MCF 10A (cell line): ENCODE results near the gene CNNM4. TPM values are rescaled to one million over a fixed set of nuclear protein-coding genes. Genes with fewer than 3 reads are reported as not detected.

Experiments used
- BruUV-seq: library from RNA; stranded (reverse); fragments of 400-500 nt; replicated peaks from 2 replicates; lab custom pipeline; 2021; lab: Mats Ljungman, UMichigan
- CTCF ChIA-PET: fragments of 300-600 bp; sonication (Branson Sonifier 250); formaldehyde crosslinking; extraction: SDS; loops from one replicate; lab custom pipeline; 2021; ENCODE audit warnings: antibody characterized with exemption, inconsistent platforms; lab: Yijun Ruan, JAX
- POLR2A ChIA-PET: fragments of 300-600, 350-650 bp; sonication (Branson Sonifier 250); formaldehyde crosslinking; extraction: SDS; loops from one replicate; lab custom pipeline; 2020; ENCODE audit warnings: antibody characterized with exemption, inconsistent platforms; lab: Yijun Ruan, JAX
- DNase-seq: peaks from one replicate; pipeline ENCODE4 v3.0.0-alpha.2; 2018; ENCODE audit not compliant: unreplicated experiment
- H3K27ac Mint-ChIP-seq: one replicate; pipeline ENCODE4 v1.8.0; 2022; ENCODE audit warnings: mild to moderate bottlenecking, low read depth, mixed read lengths; ENCODE audit not compliant: unreplicated experiment
- H3K27me3 Mint-ChIP-seq: one replicate; pipeline ENCODE4 v1.8.0; 2022; ENCODE audit warnings: mixed read lengths; ENCODE audit not compliant: insufficient read depth, unreplicated experiment
- H3K36me3 Mint-ChIP-seq: one replicate; pipeline ENCODE4 v1.8.0; 2022; ENCODE audit warnings: mild to moderate bottlenecking, moderate library complexity, mixed read lengths; ENCODE audit not compliant: insufficient read depth, unreplicated experiment
- H3K4me1 Mint-ChIP-seq: one replicate; pipeline ENCODE4 v1.8.0; 2022; ENCODE audit warnings: mixed read lengths; ENCODE audit not compliant: insufficient read depth, unreplicated experiment
- H3K4me3 Mint-ChIP-seq: one replicate; pipeline ENCODE4 v1.8.0; 2022; ENCODE audit warnings: mild to moderate bottlenecking, moderate library complexity, mixed read lengths; ENCODE audit not compliant: unreplicated experiment
- H3K9me3 Mint-ChIP-seq: one replicate; pipeline ENCODE4 v1.8.0; 2022; ENCODE audit warnings: mixed read lengths; ENCODE audit not compliant: unreplicated experiment
- intact Hi-C: fragments of 100-400 bp; cut with micrococcal nuclease; formaldehyde crosslinking; loops from 2 replicates; pipeline ENCODE4 v1.14.1; 2022
- total RNA-seq: library from RNA; stranded (reverse); gene quantifications from 2 replicates; pipeline ENCODE4 v1.2.3, GENCODE V29; 2022
- TF ChIP-seq, protein P1 (sequence below): fragments of 200-600 bp; IDR thresholded peaks from one replicate; pipeline ENCODE4 v1.8.0; 2022; ENCODE audit warnings: antibody characterized with exemption, mild to moderate bottlenecking; ENCODE audit not compliant: unreplicated experiment

CNNM4 gene
- total RNA-seq, 1 experiment from 2014 or later: 5.0 TPM

- Mint-ChIP-seq H3K36me3 (peaks cover 28% of the 10 kb centered on the region), H3K27me3 (no peaks in the 10 kb centered on the region), H3K27ac (peak within 1 kb of the TSS; percentile 49), H3K4me1 (peaks cover 14% of the 10 kb centered on the region), H3K9me3 (no peaks in the 10 kb centered on the region), H3K4me3 (peak within 1 kb of the TSS; percentile 60)
- CTCF ChIA-PET: interaction anchor here (0.6 to 8.0 kb wide), 33 partner anchors 9 to 1358 kb away, joined by 3 to 116 read pairs (median 6); partner anchors contain the start of genes ANKRD36 and SEMA4C
- BruUV-seq: no TSS peak
- peak; percentile 98 for DNase-seq
- intact Hi-C loops: loop anchor here (1.0 to 2.0 kb wide), 3 partner anchors 93 to 255 kb away; partner anchors contain the start of gene ANKRD36
- POLR2A ChIA-PET: interaction anchor here (0.7 to 4.0 kb wide), 28 partner anchors 9 to 258 kb away, joined by 3 to 53 read pairs (median 4); partner anchors contain the start of genes ANKRD36, CNNM3 and SEMA4C
- TF ChIP-seq, protein P1, sequence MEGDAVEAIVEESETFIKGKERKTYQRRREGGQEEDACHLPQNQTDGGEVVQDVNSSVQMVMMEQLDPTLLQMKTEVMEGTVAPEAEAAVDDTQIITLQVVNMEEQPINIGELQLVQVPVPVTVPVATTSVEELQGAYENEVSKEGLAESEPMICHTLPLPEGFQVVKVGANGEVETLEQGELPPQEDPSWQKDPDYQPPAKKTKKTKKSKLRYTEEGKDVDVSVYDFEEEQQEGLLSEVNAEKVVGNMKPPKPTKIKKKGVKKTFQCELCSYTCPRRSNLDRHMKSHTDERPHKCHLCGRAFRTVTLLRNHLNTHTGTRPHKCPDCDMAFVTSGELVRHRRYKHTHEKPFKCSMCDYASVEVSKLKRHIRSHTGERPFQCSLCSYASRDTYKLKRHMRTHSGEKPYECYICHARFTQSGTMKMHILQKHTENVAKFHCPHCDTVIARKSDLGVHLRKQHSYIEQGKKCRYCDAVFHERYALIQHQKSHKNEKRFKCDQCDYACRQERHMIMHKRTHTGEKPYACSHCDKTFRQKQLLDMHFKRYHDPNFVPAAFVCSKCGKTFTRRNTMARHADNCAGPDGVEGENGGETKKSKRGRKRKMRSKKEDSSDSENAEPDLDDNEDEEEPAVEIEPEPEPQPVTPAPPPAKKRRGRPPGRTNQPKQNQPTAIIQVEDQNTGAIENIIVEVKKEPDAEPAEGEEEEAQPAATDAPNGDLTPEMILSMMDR: peak; percentile 65
Measured at GRCh38 chr2:96857667-96858372, 97.1 kb downstream of the CNNM4 start, which contains the start of gene ANKRD39. Gene ANKRD39 (minus strand): TSS chr2:96858016. CDS start chr2:96857987, 29 bp downstream.

DNA sequence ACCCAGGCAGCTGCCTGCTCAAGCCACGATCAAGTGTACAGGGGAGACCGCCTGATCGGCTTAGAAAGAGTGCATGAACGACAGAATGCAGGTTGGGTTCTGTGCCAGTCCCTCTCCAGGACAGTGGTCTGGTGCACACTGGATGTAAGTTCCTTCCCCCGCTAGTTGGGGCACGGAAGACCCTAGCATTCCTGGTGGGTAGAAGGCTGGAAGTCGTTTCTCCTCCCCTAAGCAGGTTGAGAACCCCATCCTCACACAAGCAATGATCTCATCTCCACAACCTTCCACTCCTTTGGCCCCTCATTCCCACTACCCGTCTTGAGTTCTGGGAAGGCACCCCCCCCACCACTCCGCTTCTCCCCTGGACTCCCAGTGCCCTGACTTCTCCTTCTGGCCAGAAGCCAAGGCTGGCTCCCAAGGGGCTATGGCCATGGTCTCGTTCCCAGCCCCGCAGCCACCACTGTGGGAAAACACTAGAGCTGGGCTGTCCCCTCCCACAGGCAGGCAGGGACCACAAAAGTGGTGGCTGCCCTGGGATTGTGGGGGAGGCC lies 98.5 kb downstream of the CNNM4 start:
- ChIA-PET CTCF (interaction anchor here (0.5 to 8.0 kb wide), 4 partner anchors 10 to 92 kb away, joined by 3 to 116 read pairs (median 20); partner anchors contain the start of gene SEMA4C), POLR2A (interaction anchor here (1.6 to 4.0 kb wide), 2 partner anchors 26 to 254 kb away, joined by 5 to 39 read pairs; partner anchors contain the start of gene ANKRD36)
- Mint-ChIP-seq H3K36me3 (peaks cover 22% of the 10 kb centered on the region), H3K4me3 (peak overlapping the region; percentile 60), H3K27me3 (no peaks in the 10 kb centered on the region), H3K27ac (no peak overlapping the region), H3K9me3 (no peaks in the 10 kb centered on the region), H3K4me1 (peaks cover 14% of the 10 kb centered on the region)
- intact Hi-C loops: loop anchor here (2.0 kb wide), 2 partner anchors 102 to 254 kb away; partner anchors contain the start of gene ANKRD36
- TF ChIP-seq, protein P1: no peak
- DNase-seq: no peak
- BruUV-seq: no TSS peak

DNA sequence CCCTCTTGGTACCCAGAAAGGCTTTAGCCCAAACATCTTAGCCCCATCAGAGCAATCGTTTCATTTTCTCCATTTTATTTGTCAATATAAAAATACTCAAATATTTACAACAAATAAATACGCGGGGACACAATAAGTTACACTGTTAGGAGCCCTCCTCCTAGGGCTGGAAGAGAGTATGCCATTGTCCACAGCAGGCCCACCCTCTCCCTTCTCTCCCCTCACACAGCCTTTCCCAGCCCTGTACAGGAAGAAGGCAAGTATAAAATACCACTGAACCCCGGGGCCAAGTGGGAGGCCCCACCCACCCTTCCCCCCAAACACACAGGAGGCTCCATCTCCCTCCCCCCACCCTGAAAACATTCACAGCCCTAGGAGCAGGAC lies 99.0 kb downstream of the CNNM4 start:
- no peaks in the 10 kb centered on the region for H3K27me3 Mint-ChIP-seq
- no peaks in the 10 kb centered on the region for H3K9me3 Mint-ChIP-seq
- H3K4me3 Mint-ChIP-seq: no peak overlapping the region
- H3K27ac Mint-ChIP-seq: no peak overlapping the region
- no peak for DNase-seq
- H3K4me1 Mint-ChIP-seq: peaks cover 13% of the 10 kb centered on the region
- TF ChIP-seq, protein P1: no peak
- POLR2A ChIA-PET: no interaction called here
- intact Hi-C loops: loop anchor here (2.0 kb wide), 2 partner anchors 101 to 253 kb away; partner anchors contain the start of gene ANKRD36
- CTCF ChIA-PET: interaction anchor here (0.5 to 8.0 kb wide), 2 partner anchors 10 to 91 kb away, joined by 3 to 116 read pairs; no protein-coding TSS in a partner anchor
- H3K36me3 Mint-ChIP-seq: peaks cover 22% of the 10 kb centered on the region
- BruUV-seq: no TSS peak
